DND-41 (cell line): ENCODE results near the gene SLC39A10.

Source experiments
- CTCF ChIP-seq: IDR thresholded peaks from 2 replicates; pipeline ENCODE4 v1.5.1; 2012; ENCODE audit warnings: borderline replicate concordance, low read length, moderate library complexity, mild to moderate bottlenecking; ENCODE audit not compliant: poor library complexity, severe bottlenecking; ENCODE audit errors: extremely low read depth
- EZH2 ChIP-seq: IDR thresholded peaks from 3 replicates; pipeline ENCODE4 v1.6.1; 2012; ENCODE audit warnings: borderline replicate concordance, low read depth, mild to moderate bottlenecking, moderate library complexity, low read length, inconsistent platforms; ENCODE audit not compliant: severe bottlenecking

- no peak for TF ChIP-seq CTCF
- no peak for TF ChIP-seq EZH2
Measured at GRCh38 chr2:195638750-195639149, 18.3 kb upstream of the SLC39A10 start.
